HL-60 (cell line): ENCODE measurements around the gene BTBD7.

ENCODE experiments used
- DNase-seq, 2 experiments: peaks; one replicate each; pipeline ENCODE4 v3.0.0-alpha.2; 2010 to 2020; ENCODE audit warnings: low read depth in 1 of 2, low spot score in 1 of 2
- H3K27ac ChIP-seq: fragments of 250-450 bp; sonication (Bioruptor Pico); replicated peaks from 2 replicates; pipeline ENCODE4 v1.5.1; 2020; ENCODE audit warnings: mild to moderate bottlenecking, moderate library complexity
- H3K27me3 ChIP-seq: fragments of 250-450 bp; sonication (Bioruptor Pico); 2 replicates; pipeline ENCODE4 v1.5.1; 2021; ENCODE audit warnings: mild to moderate bottlenecking, moderate library complexity; ENCODE audit not compliant: insufficient read depth, poor library complexity, severe bottlenecking
- H3K4me3 ChIP-seq: replicated peaks from 2 replicates; pipeline ENCODE4 v1.5.1; 2011; ENCODE audit warnings: mild to moderate bottlenecking, control low read depth, low read length; ENCODE audit not compliant: insufficient read depth
- GABPA ChIP-seq: IDR thresholded peaks from 2 replicates; pipeline ENCODE4 v1.6.1; 2012; ENCODE audit warnings: low read depth
- POLR2AphosphoS5 ChIP-seq: IDR thresholded peaks from 2 replicates; pipeline ENCODE4 v1.6.1; 2012; ENCODE audit warnings: low read depth
- SPI1 ChIP-seq: IDR thresholded peaks from 2 replicates; pipeline ENCODE4 v1.6.1; 2012; ENCODE audit warnings: low read depth, mild to moderate bottlenecking, borderline replicate concordance
- long read RNA-seq: library from polyadenylated mRNA; unstranded; transcript quantifications from one replicate; pipeline ENCODE4 v2.0.0, GENCODE V29; 2020
- TF ChIP-seq, protein P1 (sequence below): IDR thresholded peaks from one replicate; pipeline ENCODE4 v1.5.1; 2011; ENCODE audit warnings: low read length, control low read depth, inconsistent platforms; ENCODE audit not compliant: insufficient read depth
- TF ChIP-seq, protein P2 (sequence below): IDR thresholded peaks from 2 replicates; pipeline ENCODE4 v1.6.1; 2012; ENCODE audit warnings: low read depth; ENCODE audit not compliant: insufficient replicate concordance

BTBD7 gene, protein sequence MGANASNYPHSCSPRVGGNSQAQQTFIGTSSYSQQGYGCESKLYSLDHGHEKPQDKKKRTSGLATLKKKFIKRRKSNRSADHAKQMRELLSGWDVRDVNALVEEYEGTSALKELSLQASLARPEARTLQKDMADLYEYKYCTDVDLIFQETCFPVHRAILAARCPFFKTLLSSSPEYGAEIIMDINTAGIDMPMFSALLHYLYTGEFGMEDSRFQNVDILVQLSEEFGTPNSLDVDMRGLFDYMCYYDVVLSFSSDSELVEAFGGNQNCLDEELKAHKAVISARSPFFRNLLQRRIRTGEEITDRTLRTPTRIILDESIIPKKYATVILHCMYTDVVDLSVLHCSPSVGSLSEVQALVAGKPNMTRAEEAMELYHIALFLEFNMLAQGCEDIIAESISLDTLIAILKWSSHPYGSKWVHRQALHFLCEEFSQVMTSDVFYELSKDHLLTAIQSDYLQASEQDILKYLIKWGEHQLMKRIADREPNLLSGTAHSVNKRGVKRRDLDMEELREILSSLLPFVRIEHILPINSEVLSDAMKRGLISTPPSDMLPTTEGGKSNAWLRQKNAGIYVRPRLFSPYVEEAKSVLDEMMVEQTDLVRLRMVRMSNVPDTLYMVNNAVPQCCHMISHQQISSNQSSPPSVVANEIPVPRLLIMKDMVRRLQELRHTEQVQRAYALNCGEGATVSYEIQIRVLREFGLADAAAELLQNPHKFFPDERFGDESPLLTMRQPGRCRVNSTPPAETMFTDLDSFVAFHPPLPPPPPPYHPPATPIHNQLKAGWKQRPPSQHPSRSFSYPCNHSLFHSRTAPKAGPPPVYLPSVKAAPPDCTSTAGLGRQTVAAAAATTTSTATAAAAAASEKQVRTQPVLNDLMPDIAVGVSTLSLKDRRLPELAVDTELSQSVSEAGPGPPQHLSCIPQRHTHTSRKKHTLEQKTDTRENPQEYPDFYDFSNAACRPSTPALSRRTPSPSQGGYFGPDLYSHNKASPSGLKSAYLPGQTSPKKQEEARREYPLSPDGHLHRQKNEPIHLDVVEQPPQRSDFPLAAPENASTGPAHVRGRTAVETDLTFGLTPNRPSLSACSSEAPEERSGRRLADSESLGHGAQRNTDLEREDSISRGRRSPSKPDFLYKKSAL
- long read RNA-seq, partial matches to known transcripts: 4 of 7 reads
- long read RNA-seq, other reads (novel, unspliced or antisense): 2 of 7 reads

DNA sequence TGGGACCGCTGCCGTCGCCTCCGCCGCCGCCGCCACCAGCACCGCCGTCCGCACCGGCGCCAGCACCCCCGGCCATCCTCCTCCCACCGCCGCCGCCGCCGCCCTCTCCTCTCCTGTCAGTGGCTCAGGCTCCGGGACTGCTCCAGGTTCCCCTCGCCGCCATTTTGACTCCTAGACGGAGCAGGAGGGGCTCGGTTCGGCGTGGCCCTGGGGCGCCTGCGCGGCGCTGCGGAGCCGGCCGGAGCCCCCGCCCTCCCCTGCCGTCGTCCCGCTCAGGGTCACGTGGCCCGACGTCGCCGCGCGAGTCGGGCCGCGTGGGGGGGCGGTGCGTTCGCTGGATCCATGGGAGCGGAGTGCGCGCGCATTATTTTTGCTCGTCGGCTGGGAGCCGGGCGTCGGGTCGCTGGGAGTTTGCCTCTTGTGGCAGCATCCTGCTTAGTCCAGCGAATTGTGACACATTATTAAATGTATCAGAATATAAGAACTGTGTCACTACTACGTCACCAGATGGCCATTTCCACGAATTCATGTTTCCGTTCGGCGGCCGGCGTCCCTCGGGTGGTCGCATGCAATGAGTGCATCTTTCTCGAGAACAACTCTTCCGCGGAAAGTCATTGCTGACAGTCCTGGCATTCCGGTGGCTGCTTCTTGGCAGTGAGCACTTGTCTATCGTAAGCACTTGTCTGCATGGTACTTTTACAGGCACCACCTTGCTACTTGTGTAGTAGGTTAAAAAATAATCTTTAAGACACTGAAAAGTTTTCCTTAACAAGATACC is at the start of gene BTBD7:
BTBD7 (minus strand) TSS at position 184 of the 778 bp plus-strand sequence. CDS start 36,985 bp downstream, outside the sequence.
- Histone ChIP-seq H3K27ac (peak within 1 kb of the TSS; percentile 72), H3K27me3 (no peaks in the 10 kb centered on the region), H3K4me3 (peak within 1 kb of the TSS; percentile 89)
- peak; percentile 56; the same call in 1 of the 2 replicates for TF ChIP-seq POLR2AphosphoS5
- no peak for TF ChIP-seq SPI1
- no peak for TF ChIP-seq GABPA
- TF ChIP-seq, protein P1, sequence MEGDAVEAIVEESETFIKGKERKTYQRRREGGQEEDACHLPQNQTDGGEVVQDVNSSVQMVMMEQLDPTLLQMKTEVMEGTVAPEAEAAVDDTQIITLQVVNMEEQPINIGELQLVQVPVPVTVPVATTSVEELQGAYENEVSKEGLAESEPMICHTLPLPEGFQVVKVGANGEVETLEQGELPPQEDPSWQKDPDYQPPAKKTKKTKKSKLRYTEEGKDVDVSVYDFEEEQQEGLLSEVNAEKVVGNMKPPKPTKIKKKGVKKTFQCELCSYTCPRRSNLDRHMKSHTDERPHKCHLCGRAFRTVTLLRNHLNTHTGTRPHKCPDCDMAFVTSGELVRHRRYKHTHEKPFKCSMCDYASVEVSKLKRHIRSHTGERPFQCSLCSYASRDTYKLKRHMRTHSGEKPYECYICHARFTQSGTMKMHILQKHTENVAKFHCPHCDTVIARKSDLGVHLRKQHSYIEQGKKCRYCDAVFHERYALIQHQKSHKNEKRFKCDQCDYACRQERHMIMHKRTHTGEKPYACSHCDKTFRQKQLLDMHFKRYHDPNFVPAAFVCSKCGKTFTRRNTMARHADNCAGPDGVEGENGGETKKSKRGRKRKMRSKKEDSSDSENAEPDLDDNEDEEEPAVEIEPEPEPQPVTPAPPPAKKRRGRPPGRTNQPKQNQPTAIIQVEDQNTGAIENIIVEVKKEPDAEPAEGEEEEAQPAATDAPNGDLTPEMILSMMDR: no peak
- peak; percentile 93 to 94 for DNase-seq

DNA sequence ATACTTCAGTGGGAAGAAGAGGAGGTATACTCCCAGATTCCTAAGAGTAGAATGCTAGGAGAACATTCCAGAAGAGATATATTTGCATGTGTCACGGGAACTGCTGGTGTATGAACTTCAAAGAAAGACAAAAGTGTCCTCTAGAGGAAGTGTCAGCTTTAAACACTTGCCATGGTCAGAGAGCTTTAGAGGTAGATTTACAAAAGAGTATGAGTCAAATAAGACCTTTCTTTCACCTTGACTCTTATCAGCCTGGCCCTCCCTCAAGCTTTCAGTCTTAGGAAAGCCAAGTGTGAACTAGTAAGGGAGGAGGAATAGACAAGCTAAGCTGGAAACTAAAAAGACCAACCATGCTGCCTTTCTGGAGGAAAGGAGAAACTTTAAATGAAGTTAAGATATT is 48.8 kb upstream of the BTBD7 start:
- no peaks in the 10 kb centered on the region for H3K27me3 ChIP-seq
- H3K4me3 ChIP-seq: no peak overlapping the region
- TF ChIP-seq, protein P1: no peak
- TF ChIP-seq, protein P2, sequence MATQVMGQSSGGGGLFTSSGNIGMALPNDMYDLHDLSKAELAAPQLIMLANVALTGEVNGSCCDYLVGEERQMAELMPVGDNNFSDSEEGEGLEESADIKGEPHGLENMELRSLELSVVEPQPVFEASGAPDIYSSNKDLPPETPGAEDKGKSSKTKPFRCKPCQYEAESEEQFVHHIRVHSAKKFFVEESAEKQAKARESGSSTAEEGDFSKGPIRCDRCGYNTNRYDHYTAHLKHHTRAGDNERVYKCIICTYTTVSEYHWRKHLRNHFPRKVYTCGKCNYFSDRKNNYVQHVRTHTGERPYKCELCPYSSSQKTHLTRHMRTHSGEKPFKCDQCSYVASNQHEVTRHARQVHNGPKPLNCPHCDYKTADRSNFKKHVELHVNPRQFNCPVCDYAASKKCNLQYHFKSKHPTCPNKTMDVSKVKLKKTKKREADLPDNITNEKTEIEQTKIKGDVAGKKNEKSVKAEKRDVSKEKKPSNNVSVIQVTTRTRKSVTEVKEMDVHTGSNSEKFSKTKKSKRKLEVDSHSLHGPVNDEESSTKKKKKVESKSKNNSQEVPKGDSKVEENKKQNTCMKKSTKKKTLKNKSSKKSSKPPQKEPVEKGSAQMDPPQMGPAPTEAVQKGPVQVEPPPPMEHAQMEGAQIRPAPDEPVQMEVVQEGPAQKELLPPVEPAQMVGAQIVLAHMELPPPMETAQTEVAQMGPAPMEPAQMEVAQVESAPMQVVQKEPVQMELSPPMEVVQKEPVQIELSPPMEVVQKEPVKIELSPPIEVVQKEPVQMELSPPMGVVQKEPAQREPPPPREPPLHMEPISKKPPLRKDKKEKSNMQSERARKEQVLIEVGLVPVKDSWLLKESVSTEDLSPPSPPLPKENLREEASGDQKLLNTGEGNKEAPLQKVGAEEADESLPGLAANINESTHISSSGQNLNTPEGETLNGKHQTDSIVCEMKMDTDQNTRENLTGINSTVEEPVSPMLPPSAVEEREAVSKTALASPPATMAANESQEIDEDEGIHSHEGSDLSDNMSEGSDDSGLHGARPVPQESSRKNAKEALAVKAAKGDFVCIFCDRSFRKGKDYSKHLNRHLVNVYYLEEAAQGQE: no peak
- TF ChIP-seq GABPA (no peak), SPI1 (no peak), POLR2AphosphoS5 (no peak)
- no peak for DNase-seq
- no peak overlapping the region for H3K27ac ChIP-seq

DNA sequence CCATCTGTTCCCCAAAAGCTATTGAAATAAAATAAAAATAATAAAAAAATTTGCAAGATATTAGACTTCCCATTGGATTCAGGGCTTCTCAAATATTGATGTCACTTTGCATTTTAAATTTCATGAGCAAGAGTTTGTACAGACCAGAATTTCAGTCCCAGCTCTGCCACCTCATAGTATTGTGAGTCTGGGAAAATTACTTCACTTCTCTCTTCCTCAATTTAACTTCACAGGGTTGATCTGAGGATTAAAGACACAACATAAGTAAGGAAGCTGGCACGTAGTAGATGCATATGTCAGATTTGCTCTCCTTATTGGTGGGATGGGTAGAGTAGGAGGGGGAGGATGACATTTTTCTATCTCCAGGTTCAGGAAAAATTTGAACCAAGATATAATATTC is 47.0 kb upstream of the BTBD7 start:
- Histone ChIP-seq H3K4me3 (no peak overlapping the region), H3K27ac (no peak overlapping the region), H3K27me3 (no peaks in the 10 kb centered on the region)
- peak in 1 of 2 experiments; percentile 4 for DNase-seq
- no peak for TF ChIP-seq POLR2AphosphoS5
- TF ChIP-seq, protein P1: no peak
- TF ChIP-seq GABPA: no peak
- TF ChIP-seq, protein P2: no peak
- TF ChIP-seq SPI1: peak; percentile 80
